Natural killer cell (primary cell): Measurements from ENCODE around the gene DNAH10. TPM values are rescaled to one million over a fixed set of nuclear protein-coding genes. Genes with fewer than 3 reads are reported as not detected.

Experiments used
- ATAC-seq, 3 donors: fragments of 150-1000 bp in 2 of 3; fragments of 200-7000 bp in 1 of 3; cut with Tn5 transposase; 1 replicate in 1 of 3; 2 replicates in 2 of 3; pipeline ENCODE4 v1.10.0; 2021; ENCODE audit warnings: mild to moderate bottlenecking in 2 of 3, moderate library complexity in 2 of 3
- DNase-seq, 2 donors: peaks; one replicate each; pipeline versions ENCODE4 v3.0.0 to v3.0.0-alpha.2; 2013 to 2021; ENCODE audit warnings: mixed read lengths in 1 of 2
- H3K27ac ChIP-seq: one replicate; pipeline ENCODE4 v1.5.1; 2013; ENCODE audit warnings: mild to moderate bottlenecking, low read length
- H3K27me3 ChIP-seq: one replicate; pipeline ENCODE4 v1.6.1; 2013; ENCODE audit warnings: low read length; ENCODE audit not compliant: control insufficient read depth, insufficient read depth
- H3K36me3 ChIP-seq: one replicate; pipeline ENCODE4 v1.6.1; 2013; ENCODE audit warnings: low read length; ENCODE audit not compliant: control insufficient read depth, insufficient read depth
- H3K4me1 ChIP-seq: one replicate; pipeline ENCODE4 v1.6.1; 2013; ENCODE audit warnings: low read length; ENCODE audit not compliant: control insufficient read depth, insufficient read depth
- H3K4me3 ChIP-seq: one replicate; pipeline ENCODE4 v1.5.1; 2013; ENCODE audit warnings: low read length
- H3K9me3 ChIP-seq: one replicate; pipeline ENCODE4 v1.6.1; 2013; ENCODE audit warnings: low read length; ENCODE audit not compliant: control insufficient read depth, insufficient read depth
- H3K27ac Mint-ChIP-seq, 2 donors: one replicate each; pipeline ENCODE4 v1.8.0; 2022; ENCODE audit warnings: mild to moderate bottlenecking in 2 of 2, mixed read lengths in 2 of 2, moderate library complexity in 1 of 2
- H3K27me3 Mint-ChIP-seq, 2 donors: one replicate each; pipeline ENCODE4 v1.8.0; 2022; ENCODE audit warnings: low read depth in 2 of 2, mixed read lengths in 2 of 2
- H3K36me3 Mint-ChIP-seq: one replicate; pipeline ENCODE4 v1.8.0; 2022; ENCODE audit warnings: mixed read lengths
- H3K4me1 Mint-ChIP-seq, 2 donors: one replicate each; pipeline ENCODE4 v1.8.0; 2022; ENCODE audit warnings: mixed read lengths in 2 of 2
- H3K4me3 Mint-ChIP-seq: one replicate; pipeline ENCODE4 v1.8.0; 2022; ENCODE audit warnings: mild to moderate bottlenecking, moderate library complexity, mixed read lengths
- H3K9me3 Mint-ChIP-seq, 2 donors: one replicate each; pipeline ENCODE4 v1.8.0; 2022; ENCODE audit warnings: mixed read lengths in 2 of 2
- WGBS: methylation state at CpG from one replicate; pipeline ENCODE4 v1.1.7; 2013; ENCODE audit warnings: missing lambda C conversion rate; ENCODE audit not compliant: insufficient coverage; 5-methylcytosine and 5-hydroxymethylcytosine counted together
- intact Hi-C: fragments of 100-400 bp; cut with micrococcal nuclease; formaldehyde crosslinking; loops from one replicate; pipeline ENCODE4 v1.14.2; 2022
- total RNA-seq, 4 donors: library from RNA; stranded (reverse); fragments of 120-200 nt in 1 of 4; gene quantifications; one replicate each; pipeline versions ENCODE4 v1.2.3 to v1.2.4, GENCODE V29; 2013 to 2022
- TF ChIP-seq, protein P1 (sequence below): fragments of 200-600 bp; IDR thresholded peaks from one replicate; pipeline ENCODE4 v1.8.0; 2022; ENCODE audit warnings: antibody characterized with exemption

Gene DNAH10
- total RNA-seq, 3 donors from 2014 or later (not counting 1 experiment from before 2014, with no cell fraction given), result 0.43 to 1.7 (median 0.94) TPM

GRCh38 chr12:123748661-123749060 lies 13.4 kb upstream of the DNAH10 start:
- 86% methylated on average over 4 of the region's 4 CpGs for WGBS
- DNase-seq (no peak), ATAC-seq (no peak)
- intact Hi-C loops, result no loop called here
- H3K27ac ChIP-seq, result no peak overlapping the region
- H3K27me3 Mint-ChIP-seq, result no peaks in the 10 kb centered on the region
- no peak overlapping the region for H3K4me3 ChIP-seq
- peaks cover 31% of the 10 kb centered on the region for H3K36me3 Mint-ChIP-seq
- H3K9me3 Mint-ChIP-seq, result no peaks in the 10 kb centered on the region
- H3K4me1 Mint-ChIP-seq, result peaks cover 32 to 36% of the 10 kb centered on the region in 2 donors
- no peaks in the 10 kb centered on the region for H3K27me3 ChIP-seq
- H3K4me3 Mint-ChIP-seq, result no peak overlapping the region
- H3K36me3 ChIP-seq, result peaks cover 31% of the 10 kb centered on the region
- peaks cover 39% of the 10 kb centered on the region for H3K4me1 ChIP-seq
- TF ChIP-seq, protein P1, sequence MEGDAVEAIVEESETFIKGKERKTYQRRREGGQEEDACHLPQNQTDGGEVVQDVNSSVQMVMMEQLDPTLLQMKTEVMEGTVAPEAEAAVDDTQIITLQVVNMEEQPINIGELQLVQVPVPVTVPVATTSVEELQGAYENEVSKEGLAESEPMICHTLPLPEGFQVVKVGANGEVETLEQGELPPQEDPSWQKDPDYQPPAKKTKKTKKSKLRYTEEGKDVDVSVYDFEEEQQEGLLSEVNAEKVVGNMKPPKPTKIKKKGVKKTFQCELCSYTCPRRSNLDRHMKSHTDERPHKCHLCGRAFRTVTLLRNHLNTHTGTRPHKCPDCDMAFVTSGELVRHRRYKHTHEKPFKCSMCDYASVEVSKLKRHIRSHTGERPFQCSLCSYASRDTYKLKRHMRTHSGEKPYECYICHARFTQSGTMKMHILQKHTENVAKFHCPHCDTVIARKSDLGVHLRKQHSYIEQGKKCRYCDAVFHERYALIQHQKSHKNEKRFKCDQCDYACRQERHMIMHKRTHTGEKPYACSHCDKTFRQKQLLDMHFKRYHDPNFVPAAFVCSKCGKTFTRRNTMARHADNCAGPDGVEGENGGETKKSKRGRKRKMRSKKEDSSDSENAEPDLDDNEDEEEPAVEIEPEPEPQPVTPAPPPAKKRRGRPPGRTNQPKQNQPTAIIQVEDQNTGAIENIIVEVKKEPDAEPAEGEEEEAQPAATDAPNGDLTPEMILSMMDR, result no peak
- no peaks in the 10 kb centered on the region for H3K9me3 ChIP-seq
- H3K27ac Mint-ChIP-seq, result no peak overlapping the region

DNA sequence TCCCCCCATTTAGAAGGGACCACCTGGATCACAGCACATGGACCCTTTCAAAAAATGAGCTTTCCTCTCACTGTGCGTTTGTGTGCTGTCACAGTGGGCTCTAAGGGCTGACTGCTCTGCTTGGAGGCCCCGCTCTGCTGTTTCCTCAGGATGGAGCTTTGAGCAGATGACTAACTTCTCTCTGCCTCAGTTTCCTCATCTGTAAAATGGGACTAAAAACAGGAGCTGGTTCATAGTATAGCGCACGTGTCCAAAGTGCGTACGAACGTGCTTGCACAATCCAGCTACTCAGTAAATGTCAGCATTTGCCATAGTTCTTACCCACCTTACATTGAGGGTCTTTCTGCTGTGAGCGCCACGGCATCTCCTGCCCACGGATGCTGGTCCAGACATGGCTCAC lies 12.7 kb upstream of the DNAH10 start:
- H3K4me1 ChIP-seq, result peaks cover 44% of the 10 kb centered on the region
- no peak overlapping the region for H3K4me3 ChIP-seq
- Mint-ChIP-seq H3K4me1 (peaks cover 39 to 43% of the 10 kb centered on the region in 2 donors), H3K27ac (peak overlapping the region in 1 of 2 donors; percentile 72), H3K36me3 (peaks cover 30% of the 10 kb centered on the region), H3K27me3 (no peaks in the 10 kb centered on the region), H3K9me3 (no peaks in the 10 kb centered on the region), H3K4me3 (peak overlapping the region; percentile 73)
- no peaks in the 10 kb centered on the region for H3K9me3 ChIP-seq
- TF ChIP-seq, protein P1, result no peak
- intact Hi-C loops, result no loop called here
- H3K36me3 ChIP-seq, result peaks cover 27% of the 10 kb centered on the region
- no peak overlapping the region for H3K27ac ChIP-seq
- DNase-seq (no peak), ATAC-seq (no peak)
- H3K27me3 ChIP-seq, result no peaks in the 10 kb centered on the region
- 90% methylated on average over 10 of the region's 10 CpGs for WGBS

- no peaks in the 10 kb centered on the region for H3K9me3 Mint-ChIP-seq
- no peaks in the 10 kb centered on the region for H3K27me3 Mint-ChIP-seq
- intact Hi-C loops, result no loop called here
- peaks cover 23% of the 10 kb centered on the region for H3K36me3 ChIP-seq
- TF ChIP-seq, protein P1, result no peak
- WGBS, result 46% methylated on average over 8 of the region's 8 CpGs
- H3K4me1 Mint-ChIP-seq, result peaks cover 39 to 45% of the 10 kb centered on the region in 2 donors
- H3K27ac ChIP-seq, result no peak overlapping the region
- H3K4me3 Mint-ChIP-seq, result peak overlapping the region; percentile 73
- H3K27ac Mint-ChIP-seq, result peak overlapping the region; percentile 34 to 72
- ATAC-seq, result peak; percentile 54 to 73 (median 65)
- H3K36me3 Mint-ChIP-seq, result peaks cover 26% of the 10 kb centered on the region
- no peaks in the 10 kb centered on the region for H3K27me3 ChIP-seq
- no peaks in the 10 kb centered on the region for H3K9me3 ChIP-seq
- DNase-seq, result no peak
- H3K4me1 ChIP-seq, result peaks cover 44% of the 10 kb centered on the region
- no peak overlapping the region for H3K4me3 ChIP-seq
Measured at GRCh38 chr12:123750159-123750656, 11.9 kb upstream of the DNAH10 start.

DNA sequence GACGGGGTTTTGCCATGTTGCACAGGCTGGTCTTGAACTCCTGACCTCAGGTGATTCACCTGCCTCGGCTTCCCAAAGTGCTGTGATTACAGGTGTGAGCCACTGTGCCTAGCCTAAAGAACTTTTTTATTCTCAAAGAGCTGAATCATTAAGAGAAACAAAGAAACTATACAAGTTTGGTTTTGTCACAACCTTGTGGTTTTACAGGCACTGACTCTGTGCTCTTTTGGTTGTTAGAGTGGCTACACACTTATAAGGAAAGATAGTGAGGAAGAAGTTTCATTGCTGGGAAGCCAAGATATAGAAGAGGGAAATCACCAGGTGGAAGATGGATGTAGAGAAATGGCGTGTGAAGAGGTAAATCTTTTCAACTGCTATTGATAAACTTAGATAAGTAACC lies 10.1 kb upstream of the DNAH10 start:
- Mint-ChIP-seq H3K4me3 (peak overlapping the region; percentile 45), H3K27ac (no peak overlapping the region), H3K9me3 (no peaks in the 10 kb centered on the region), H3K36me3 (peaks cover 16% of the 10 kb centered on the region), H3K27me3 (no peaks in the 10 kb centered on the region), H3K4me1 (peaks cover 39 to 45% of the 10 kb centered on the region in 2 donors)
- no peaks in the 10 kb centered on the region for H3K27me3 ChIP-seq
- H3K4me1 ChIP-seq, result peaks cover 44% of the 10 kb centered on the region
- TF ChIP-seq, protein P1, result no peak
- DNase-seq (no peak), ATAC-seq (no peak)
- peaks cover 28% of the 10 kb centered on the region for H3K36me3 ChIP-seq
- no peak overlapping the region for H3K27ac ChIP-seq
- no peak overlapping the region for H3K4me3 ChIP-seq
- 77% methylated on average over 3 of the region's 3 CpGs for WGBS
- intact Hi-C loops, result no loop called here
- H3K9me3 ChIP-seq, result no peaks in the 10 kb centered on the region
